GM18499 (cell line): ENCODE data around the gene CUX1.

Experiments used
- ATAC-seq: cut with Tn5 transposase; IDR thresholded peaks from one replicate; pipeline ENCODE4 v1.9.1; 2021; ENCODE audit warnings: moderate number of reproducible peaks; ENCODE audit not compliant: insufficient read depth, unreplicated experiment

CUX1 gene

GRCh38 chr7:102055181-102055976, 238.0 kb downstream of the CUX1 start:
- ATAC-seq, result no peak

- ATAC-seq, result no peak
Observed at GRCh38 chr7:102059524-102059923, 242.1 kb downstream of the CUX1 start.

DNA sequence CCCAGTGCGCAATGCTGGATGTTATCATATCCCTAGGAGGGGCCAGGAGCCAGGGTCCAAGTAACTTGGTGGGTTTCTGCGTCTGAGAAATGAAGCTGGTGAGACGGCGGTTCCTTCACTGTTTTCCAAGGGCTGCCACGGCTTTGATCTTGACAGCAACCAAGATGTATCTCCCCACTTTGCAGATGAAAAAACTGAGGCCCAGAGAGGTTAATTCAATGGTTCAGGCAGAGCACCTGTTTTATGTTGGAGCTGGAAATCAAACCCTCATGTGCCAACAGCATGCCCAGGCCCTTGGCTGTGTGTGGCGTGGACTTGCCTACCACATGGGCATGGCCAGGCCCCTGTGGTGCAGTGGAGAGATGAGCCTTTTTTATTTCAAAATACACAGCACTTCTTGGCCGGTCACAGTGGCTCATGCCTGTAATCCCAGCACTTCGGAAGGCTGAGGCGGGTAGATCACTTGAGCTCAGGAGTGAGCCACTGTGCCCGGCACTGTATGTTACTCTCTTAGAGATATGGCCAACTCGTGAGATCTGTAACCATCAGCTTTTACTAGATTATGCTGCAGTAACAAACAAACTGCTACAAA, 244.0 kb downstream of the CUX1 start:
- ATAC-seq, result no peak

DNA sequence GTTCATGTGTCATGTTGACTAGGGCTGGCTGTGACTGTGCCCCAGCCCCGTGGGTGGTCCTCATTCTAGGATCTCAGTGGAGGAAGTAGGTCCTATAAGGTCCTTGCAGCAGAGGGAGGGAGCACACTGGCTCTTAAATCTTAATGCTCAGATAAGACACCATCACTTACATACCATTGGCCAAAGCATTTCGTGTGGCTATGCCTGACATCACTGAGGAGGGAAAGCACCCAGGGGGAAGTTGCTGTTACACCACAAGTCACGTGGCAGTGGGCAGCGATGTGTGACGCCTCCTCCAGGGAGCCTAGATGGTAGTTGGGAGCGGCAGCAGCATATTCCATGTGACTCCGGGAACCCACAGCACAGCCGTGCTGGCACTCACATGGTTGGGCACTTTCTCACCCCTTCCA, 244.6 kb downstream of the CUX1 start:
- ATAC-seq, result peak; percentile 68

DNA sequence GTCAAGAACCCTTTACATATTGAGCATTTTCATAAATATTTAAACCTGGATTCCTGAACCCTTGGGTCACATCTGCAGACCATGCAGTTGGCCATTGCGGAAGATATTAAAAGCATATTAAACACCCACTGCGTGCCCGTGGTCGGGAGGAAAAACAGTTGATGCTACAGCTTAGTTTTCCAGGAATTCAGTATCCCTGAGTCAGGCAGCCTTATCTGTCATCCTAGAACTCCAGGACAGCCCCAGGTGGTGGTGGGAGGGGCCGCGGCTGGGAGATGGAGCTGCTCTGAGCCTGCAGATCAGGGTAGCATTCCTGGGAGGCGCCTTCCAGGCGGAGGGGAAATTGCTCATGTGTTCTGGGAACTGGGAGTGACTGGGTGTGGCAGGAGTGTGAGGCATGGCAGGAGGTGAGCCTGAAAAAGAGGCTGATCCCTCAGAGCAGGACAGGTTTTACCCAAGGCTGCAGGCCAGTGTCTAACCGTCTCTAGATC, 246.3 kb downstream of the CUX1 start:
- ATAC-seq, result no peak

- ATAC-seq, result no peak
Observed at GRCh38 chr7:102064361-102065025, 247.1 kb downstream of the CUX1 start.

DNA sequence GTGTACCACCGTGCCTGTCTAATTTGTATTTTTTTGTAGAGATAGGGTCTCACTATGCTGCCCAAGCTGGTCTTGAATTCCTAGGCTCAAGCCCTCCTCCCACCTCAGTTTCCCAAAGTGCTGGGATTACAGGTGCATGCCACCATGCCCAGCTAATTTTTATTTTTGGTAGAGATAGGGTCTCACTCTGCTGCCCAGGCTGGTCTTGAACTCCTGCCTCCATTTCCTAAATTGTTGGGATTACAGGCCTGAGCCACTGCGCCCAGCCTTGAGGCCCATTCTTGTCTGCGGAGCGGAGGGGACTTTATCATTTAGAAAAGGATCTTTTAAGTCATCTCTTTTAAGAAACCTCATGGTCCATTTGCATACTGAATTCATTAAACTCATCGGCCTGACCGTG, 247.8 kb downstream of the CUX1 start:
- ATAC-seq, result no peak

GRCh38 chr7:102066476-102066875, 249.1 kb downstream of the CUX1 start:
- ATAC-seq, result no peak

GRCh38 chr7:102068846-102069245, 251.4 kb downstream of the CUX1 start:
- no peak for ATAC-seq

GRCh38 chr7:102069931-102070629, 252.7 kb downstream of the CUX1 start:
- ATAC-seq, result no peak

- ATAC-seq, result no peak
Observed at GRCh38 chr7:102072003-102072402, 254.6 kb downstream of the CUX1 start.

DNA sequence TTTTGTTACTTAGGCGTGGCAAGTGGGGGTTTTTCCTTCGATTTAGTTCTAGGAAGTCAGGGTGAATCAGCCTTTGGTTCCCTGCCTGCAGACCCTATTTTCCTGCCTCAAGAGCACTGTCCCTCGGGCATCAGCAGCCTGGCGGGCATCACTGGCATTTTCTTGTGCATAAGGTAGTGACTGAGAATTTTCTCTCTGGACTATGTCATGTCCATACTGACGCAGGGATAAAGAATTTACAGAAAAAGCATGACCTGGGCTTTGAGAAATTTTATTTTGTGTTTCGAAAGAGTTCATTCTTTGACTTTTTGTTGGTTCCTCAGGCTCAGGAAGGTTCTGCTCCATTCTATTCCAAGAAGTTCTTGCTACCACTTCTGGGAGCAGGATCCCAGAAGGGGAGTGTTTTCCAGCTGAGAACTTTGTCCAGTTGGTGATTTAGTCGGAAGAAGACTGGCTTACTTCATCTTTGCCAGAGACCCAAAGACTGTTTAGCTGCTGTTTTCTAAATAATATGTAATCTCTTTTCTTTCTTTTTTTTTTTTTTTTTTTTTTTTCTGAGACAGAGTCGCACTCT, 255.3 kb downstream of the CUX1 start:
- ATAC-seq, result no peak

- no peak for ATAC-seq
Observed at GRCh38 chr7:102073931-102074880, 256.8 kb downstream of the CUX1 start.

- no peak for ATAC-seq
Observed at GRCh38 chr7:102075126-102075525, 257.7 kb downstream of the CUX1 start.

- ATAC-seq, result no peak
Observed at GRCh38 chr7:102075553-102076135, 258.2 kb downstream of the CUX1 start.

DNA sequence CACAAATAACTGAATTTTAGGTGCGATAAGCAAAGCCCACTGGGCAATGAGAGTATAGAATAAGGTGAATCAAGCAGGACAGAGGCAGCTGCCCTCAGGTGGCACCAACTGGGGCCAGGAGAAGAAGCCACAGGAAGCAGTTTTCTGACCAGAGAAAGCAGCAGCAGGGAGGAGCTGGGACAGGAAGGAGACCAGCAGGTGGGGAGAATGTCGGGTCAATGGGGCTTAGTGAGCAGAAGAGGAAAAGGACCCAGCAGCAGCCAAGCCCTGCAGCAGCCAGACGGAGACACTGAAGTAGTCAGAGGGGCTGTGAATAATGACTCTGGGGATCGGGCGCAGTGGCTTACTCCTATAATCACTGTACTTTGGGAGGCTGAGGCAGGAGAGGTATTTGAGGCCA, 259.7 kb downstream of the CUX1 start:
- no peak for ATAC-seq

DNA sequence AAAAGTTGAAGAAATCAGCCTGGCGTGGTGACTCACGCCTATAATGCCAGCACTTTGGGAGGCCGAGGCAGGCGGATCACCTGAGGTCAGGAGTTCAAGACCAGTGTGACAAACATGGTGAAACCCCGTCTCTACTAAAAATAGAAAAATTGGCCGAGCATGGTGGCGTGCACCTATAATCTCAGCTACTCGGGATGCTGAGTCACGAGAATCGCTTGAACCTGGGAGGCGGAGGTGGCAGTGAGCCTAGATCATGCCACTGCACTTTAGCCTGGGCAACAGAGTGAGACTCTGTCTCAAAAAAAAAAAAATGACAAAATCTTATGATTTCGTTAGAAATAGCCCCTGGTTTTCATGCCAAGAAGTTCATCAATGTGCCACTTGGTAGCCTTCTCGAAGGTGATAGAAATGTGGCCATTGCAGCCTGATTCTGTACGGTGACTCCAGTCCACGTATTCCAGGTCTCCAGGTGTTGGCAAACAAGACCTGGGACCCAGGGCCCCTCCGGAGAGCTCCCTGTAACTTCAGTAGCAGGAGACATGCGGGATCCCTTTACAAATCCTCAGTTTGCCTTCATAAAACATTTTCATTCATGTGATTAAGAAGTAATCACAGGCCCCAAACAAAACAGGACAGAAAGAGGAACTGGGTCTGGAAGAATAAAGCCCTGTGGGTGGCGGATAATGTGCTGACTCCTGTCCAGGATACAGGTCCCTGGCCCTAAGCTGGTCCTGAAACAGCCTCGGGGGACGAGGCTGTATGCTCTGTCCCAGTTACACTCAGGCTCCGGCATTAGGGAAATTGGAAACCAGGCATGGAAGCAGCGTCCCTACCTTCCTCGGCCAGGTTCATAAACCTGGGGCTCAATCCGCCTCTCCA, 262.0 kb downstream of the CUX1 start:
- ATAC-seq, result no peak

- ATAC-seq, result no peak
Observed at GRCh38 chr7:102080019-102080433, 262.6 kb downstream of the CUX1 start.
